ENCODE measurements around the gene CCDC33. TPM values are rescaled to one million over a fixed set of nuclear protein-coding genes. Genes with fewer than 3 reads are reported as not detected.

The CCDC33 gene
- total RNA-seq, 1 donor from 2014 or later = 0.41 TPM

- Mint-ChIP-seq H3K27ac (ENCODE audit: unreplicated experiment) (no peak overlapping the region), H3K4me1 (ENCODE audit: low read depth, unreplicated experiment) (peaks cover 46% of the 10 kb centered on the region), H3K4me3 (ENCODE audit: unreplicated experiment) (peak overlapping the region; percentile 29), H3K9me3 (ENCODE audit: unreplicated experiment) (no peaks in the 10 kb centered on the region), H3K27me3 (ENCODE audit: low read depth, unreplicated experiment) (peaks cover 21% of the 10 kb centered on the region), H3K36me3 (ENCODE audit: low read depth, unreplicated experiment) (no peaks in the 10 kb centered on the region)
- Histone ChIP-seq H2AFZ (ENCODE audit: low read depth, low read length) (no peak overlapping the region), H4K20me1 (ENCODE audit: insufficient read depth, low read length) (no peaks in the 10 kb centered on the region), H3K9me3 (ENCODE audit: insufficient read depth, low read depth, low read length) (no peaks in the 10 kb centered on the region), H3K4me3 (ENCODE audit: insufficient read depth, low read depth, low read length) (no peak overlapping the region), H3K4me1 (ENCODE audit: insufficient read depth, low read length) (peaks cover 50% of the 10 kb centered on the region), H3K9ac (ENCODE audit: low read length) (no peak overlapping the region), H3K27me3 (ENCODE audit: insufficient read depth, low read length) (no peaks in the 10 kb centered on the region), H3K4me2 (ENCODE audit: low read length) (no peak overlapping the region), H3K79me2 (ENCODE audit: insufficient read depth, low read length) (no peaks in the 10 kb centered on the region), H3K27ac (ENCODE audit: low read depth, low read length) (no peak overlapping the region), H3K36me3 (ENCODE audit: insufficient read depth, low read length) (no peaks in the 10 kb centered on the region)
- TF ChIP-seq EZH2 (IDR thresholded peaks at IDR 0.05; ENCODE audit: insufficient read depth, low read length) (no peak), CTCF (IDR thresholded peaks at IDR 0.05; ENCODE audit: insufficient read depth, low read depth, low read length) (no peak)
- FAIRE-seq (no peak), DNase-seq (ENCODE audit: low read depth) (no peak)
Observed at GRCh38 chr15:74212494-74212893, 23.6 kb upstream of the CCDC33 start.

GRCh38 chr15:74213858-74214284 is 22.3 kb upstream of the CCDC33 start:
- DNase-seq (ENCODE audit: low read depth) (no peak), FAIRE-seq (no peak)
- TF ChIP-seq CTCF (IDR thresholded peaks at IDR 0.05; ENCODE audit: insufficient read depth, low read depth, low read length) = no peak
- no peak for TF ChIP-seq EZH2 (IDR thresholded peaks at IDR 0.05; ENCODE audit: insufficient read depth, low read length)
- no peaks in the 10 kb centered on the region for H3K27me3 ChIP-seq (ENCODE audit: insufficient read depth, low read length)
- H2AFZ ChIP-seq (ENCODE audit: low read depth, low read length) = peak overlapping the region; percentile 21
- no peaks in the 10 kb centered on the region for H3K9me3 ChIP-seq (ENCODE audit: insufficient read depth, low read depth, low read length)
- H3K9ac ChIP-seq (ENCODE audit: low read length) = no peak overlapping the region
- peaks cover 22% of the 10 kb centered on the region for H3K27me3 Mint-ChIP-seq (ENCODE audit: low read depth, unreplicated experiment)
- H3K4me1 Mint-ChIP-seq (ENCODE audit: low read depth, unreplicated experiment) = peaks cover 40% of the 10 kb centered on the region
- no peak overlapping the region for H3K4me3 ChIP-seq (ENCODE audit: insufficient read depth, low read depth, low read length)
- H3K27ac ChIP-seq (ENCODE audit: low read depth, low read length) = no peak overlapping the region
- no peaks in the 10 kb centered on the region for H4K20me1 ChIP-seq (ENCODE audit: insufficient read depth, low read length)
- no peaks in the 10 kb centered on the region for H3K9me3 Mint-ChIP-seq (ENCODE audit: unreplicated experiment)
- no peak overlapping the region for H3K4me3 Mint-ChIP-seq (ENCODE audit: unreplicated experiment)
- H3K79me2 ChIP-seq (ENCODE audit: insufficient read depth, low read length) = no peaks in the 10 kb centered on the region
- peaks cover 40% of the 10 kb centered on the region for H3K4me1 ChIP-seq (ENCODE audit: insufficient read depth, low read length)
- H3K4me2 ChIP-seq (ENCODE audit: low read length) = no peak overlapping the region
- no peaks in the 10 kb centered on the region for H3K36me3 ChIP-seq (ENCODE audit: insufficient read depth, low read length)
- no peaks in the 10 kb centered on the region for H3K36me3 Mint-ChIP-seq (ENCODE audit: low read depth, unreplicated experiment)
- H3K27ac Mint-ChIP-seq (ENCODE audit: unreplicated experiment) = no peak overlapping the region

DNA sequence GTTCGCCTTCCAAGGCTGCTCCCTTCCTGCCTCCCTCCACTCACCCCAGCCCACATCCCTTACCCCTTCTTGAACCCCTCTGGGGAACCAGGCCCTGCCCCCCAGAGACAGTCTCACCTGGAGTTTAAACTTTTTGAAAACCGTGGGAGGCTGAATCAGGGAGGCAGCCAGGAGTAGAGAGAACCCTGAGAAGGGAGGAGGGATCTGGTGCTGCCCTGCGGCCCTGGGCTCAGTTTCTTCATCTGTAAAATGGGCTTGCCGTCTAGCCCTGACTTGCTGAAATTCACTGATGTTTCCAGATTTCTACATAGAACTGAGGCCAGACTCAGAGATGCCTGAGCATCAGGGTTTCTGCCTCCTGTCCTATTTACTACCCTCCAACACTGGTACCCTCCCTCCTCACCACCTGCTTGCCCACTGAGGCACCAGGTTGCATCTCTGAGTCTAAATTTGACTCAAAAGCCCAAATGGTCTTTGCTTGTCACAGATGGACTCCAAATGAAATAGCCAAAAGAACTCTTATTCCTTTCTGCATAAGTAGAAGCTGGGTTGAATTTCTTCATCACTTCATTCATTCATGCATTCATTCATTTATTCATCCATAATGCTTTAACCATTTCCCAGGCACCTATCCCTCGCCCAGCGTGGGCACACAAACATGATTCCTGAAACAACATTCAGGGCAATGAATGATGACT is 21.7 kb upstream of the CCDC33 start:
- no peak for DNase-seq (ENCODE audit: low read depth)
- H3K9ac ChIP-seq (ENCODE audit: low read length) = peak overlapping the region; percentile 22
- peak overlapping the region; percentile 56 for H3K4me2 ChIP-seq (ENCODE audit: low read length)
- H3K4me3 Mint-ChIP-seq (ENCODE audit: unreplicated experiment) = peak overlapping the region; percentile 41
- peaks cover 24% of the 10 kb centered on the region for H3K27me3 Mint-ChIP-seq (ENCODE audit: low read depth, unreplicated experiment)
- peak overlapping the region; percentile 39 for H3K27ac ChIP-seq (ENCODE audit: low read depth, low read length)
- H3K4me3 ChIP-seq (ENCODE audit: insufficient read depth, low read depth, low read length) = no peak overlapping the region
- no peaks in the 10 kb centered on the region for H3K79me2 ChIP-seq (ENCODE audit: insufficient read depth, low read length)
- no peaks in the 10 kb centered on the region for H3K36me3 ChIP-seq (ENCODE audit: insufficient read depth, low read length)
- no peak for TF ChIP-seq EZH2 (IDR thresholded peaks at IDR 0.05; ENCODE audit: insufficient read depth, low read length)
- no peaks in the 10 kb centered on the region for H3K27me3 ChIP-seq (ENCODE audit: insufficient read depth, low read length)
- no peaks in the 10 kb centered on the region for H3K9me3 Mint-ChIP-seq (ENCODE audit: unreplicated experiment)
- H3K4me1 Mint-ChIP-seq (ENCODE audit: low read depth, unreplicated experiment) = peaks cover 34% of the 10 kb centered on the region
- FAIRE-seq = no peak
- peaks cover 34% of the 10 kb centered on the region for H3K4me1 ChIP-seq (ENCODE audit: insufficient read depth, low read length)
- no peaks in the 10 kb centered on the region for H3K9me3 ChIP-seq (ENCODE audit: insufficient read depth, low read depth, low read length)
- H4K20me1 ChIP-seq (ENCODE audit: insufficient read depth, low read length) = no peaks in the 10 kb centered on the region
- H3K36me3 Mint-ChIP-seq (ENCODE audit: low read depth, unreplicated experiment) = no peaks in the 10 kb centered on the region
- H3K27ac Mint-ChIP-seq (ENCODE audit: unreplicated experiment) = no peak overlapping the region
- H2AFZ ChIP-seq (ENCODE audit: low read depth, low read length) = no peak overlapping the region
